OCI-LY7 (cell line): ENCODE measurements around the gene LIPC. TPM values are rescaled to one million over a fixed set of nuclear protein-coding genes. Genes with fewer than 3 reads are reported as not detected.

Experiments
- BruUV-seq: library from RNA; stranded (reverse); fragments of 400-500 nt; replicated peaks from 2 replicates; lab custom pipeline; 2021; lab: Mats Ljungman, UMichigan
- CTCF ChIA-PET: fragments of 300-600 bp; sonication (Branson Sonifier 250); formaldehyde crosslinking; loops from one replicate; lab custom pipeline; 2022; ENCODE audit warnings: antibody characterized with exemption; ENCODE audit not compliant: unreplicated experiment; lab: Charles Lee
- POLR2A ChIA-PET: fragments of 300-600 bp; sonication (Branson Sonifier 250); formaldehyde crosslinking; loops from one replicate; lab custom pipeline; 2022; ENCODE audit warnings: antibody characterized with exemption; lab: Charles Lee
- DNase-seq: peaks from one replicate; pipeline ENCODE4 v3.0.0-alpha.2; 2015; ENCODE audit warnings: low spot score
- H2AFZ ChIP-seq: fragments of 200-600 bp; sonication (generic), shearing (Covaris generic); 2 replicates; pipeline ENCODE4 v1.6.1; 2014; ENCODE audit warnings: mild to moderate bottlenecking, antibody characterized with exemption, low read length, moderate library complexity
- H3K27ac ChIP-seq: fragments of 200-600 bp; sonication (generic); 2 replicates; pipeline ENCODE4 v1.5.1; 2014; ENCODE audit warnings: mixed run types, low read depth, mild to moderate bottlenecking, moderate library complexity, low read length, inconsistent platforms; ENCODE audit not compliant: poor library complexity, severe bottlenecking
- H3K36me3 ChIP-seq: fragments of 200-600 bp; sonication (generic); 2 replicates; pipeline ENCODE4 v1.6.1; 2014; ENCODE audit warnings: mild to moderate bottlenecking, antibody characterized with exemption, low read length, moderate library complexity, mixed read lengths; ENCODE audit not compliant: insufficient read depth
- H3K4me1 ChIP-seq: fragments of 200-600 bp; sonication (generic); 2 replicates; pipeline ENCODE4 v1.5.1; 2014; ENCODE audit warnings: mild to moderate bottlenecking, low read length; ENCODE audit not compliant: insufficient read depth, poor library complexity, severe bottlenecking
- H3K4me2 ChIP-seq: fragments of 200-600 bp; sonication (generic); 2 replicates; pipeline ENCODE4 v1.6.1; 2014; ENCODE audit warnings: mild to moderate bottlenecking, low read length
- H3K4me3 ChIP-seq: fragments of 200-600 bp; sonication (generic); 2 replicates; pipeline ENCODE4 v1.5.1; 2014; ENCODE audit warnings: mild to moderate bottlenecking, low read depth, low read length; ENCODE audit not compliant: poor library complexity, severe bottlenecking
- H3K79me2 ChIP-seq: fragments of 200-600 bp; sonication (generic); 2 replicates; pipeline ENCODE4 v1.6.1; 2016; ENCODE audit warnings: low read depth, mild to moderate bottlenecking, low read length, moderate library complexity, mixed read lengths; ENCODE audit not compliant: insufficient read depth
- H3K9me2 ChIP-seq: fragments of 200-600 bp; sonication (generic); 2 replicates; pipeline ENCODE4 v1.6.1; 2016; ENCODE audit warnings: mild to moderate bottlenecking, low read length, mixed read lengths; ENCODE audit not compliant: insufficient read depth
- H3K9me3 ChIP-seq: fragments of 200-600 bp; sonication (generic); 2 replicates; pipeline ENCODE4 v1.6.1; 2014; ENCODE audit warnings: mild to moderate bottlenecking, mixed run types, low read length, mixed read lengths
- H4K20me1 ChIP-seq: fragments of 200-600 bp; sonication (generic); 2 replicates; pipeline ENCODE4 v1.6.1; 2014; ENCODE audit warnings: mild to moderate bottlenecking, antibody characterized with exemption, low read length, moderate library complexity, mixed read lengths; ENCODE audit not compliant: insufficient read depth
- EZH2phosphoT487 ChIP-seq: fragments of 200-600 bp; sonication (generic); IDR thresholded peaks from 2 replicates; pipeline ENCODE4 v1.6.1; 2018; ENCODE audit warnings: low read depth, borderline replicate concordance, mild to moderate bottlenecking, mixed run types, antibody characterized with exemption, low read length, moderate library complexity, mixed read lengths
- intact Hi-C: fragments of 100-400 bp; cut with micrococcal nuclease; formaldehyde crosslinking; loops from one replicate; pipeline ENCODE4 v1.10.0; 2022; ENCODE audit not compliant: unreplicated experiment
- total RNA-seq, 2 experiments: library from RNA; depleted of rRNA in 1 of 2; stranded (reverse); fragments of >200 nt in 1 of 2; shearing (Covaris generic) in 1 of 2; gene quantifications; 2 replicates each; pipeline ENCODE4 v1.2.3, GENCODE V29; 2014 to 2022
- TF ChIP-seq, protein P1 (sequence below): fragments of 200-600 bp; sonication (generic); conservative IDR thresholded peaks from 2 replicates; pipeline ENCODE4 v1.5.1; 2014; ENCODE audit warnings: mild to moderate bottlenecking, antibody characterized with exemption, low read length, moderate library complexity, mixed read lengths

Gene LIPC
- total RNA-seq, 2 experiments from 2014 or later, result 0.50 TPM; not detected in 1

DNA sequence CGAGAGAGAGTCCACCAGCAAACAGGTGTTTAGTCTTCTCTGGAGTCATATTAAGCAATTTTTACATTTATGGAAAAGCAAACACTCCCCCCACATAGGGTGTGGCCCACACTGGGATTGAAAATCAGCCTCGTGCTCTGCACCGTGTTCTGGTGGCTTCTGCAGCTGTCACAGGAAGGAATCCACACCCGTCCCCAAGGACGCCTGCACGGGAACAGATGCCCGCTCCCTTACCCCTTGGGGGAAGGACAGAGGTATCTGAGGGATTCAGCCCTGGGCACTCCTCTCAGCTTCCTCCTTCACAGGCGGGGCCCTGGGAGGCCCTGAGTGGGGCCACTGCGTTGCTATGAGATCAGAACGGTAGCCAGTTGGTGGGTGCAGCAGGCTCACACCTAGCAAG is 27.8 kb downstream of the LIPC start:
- H4K20me1 ChIP-seq, result no peaks in the 10 kb centered on the region
- CTCF ChIA-PET, result no interaction called here
- no TSS peak for BruUV-seq

DNA sequence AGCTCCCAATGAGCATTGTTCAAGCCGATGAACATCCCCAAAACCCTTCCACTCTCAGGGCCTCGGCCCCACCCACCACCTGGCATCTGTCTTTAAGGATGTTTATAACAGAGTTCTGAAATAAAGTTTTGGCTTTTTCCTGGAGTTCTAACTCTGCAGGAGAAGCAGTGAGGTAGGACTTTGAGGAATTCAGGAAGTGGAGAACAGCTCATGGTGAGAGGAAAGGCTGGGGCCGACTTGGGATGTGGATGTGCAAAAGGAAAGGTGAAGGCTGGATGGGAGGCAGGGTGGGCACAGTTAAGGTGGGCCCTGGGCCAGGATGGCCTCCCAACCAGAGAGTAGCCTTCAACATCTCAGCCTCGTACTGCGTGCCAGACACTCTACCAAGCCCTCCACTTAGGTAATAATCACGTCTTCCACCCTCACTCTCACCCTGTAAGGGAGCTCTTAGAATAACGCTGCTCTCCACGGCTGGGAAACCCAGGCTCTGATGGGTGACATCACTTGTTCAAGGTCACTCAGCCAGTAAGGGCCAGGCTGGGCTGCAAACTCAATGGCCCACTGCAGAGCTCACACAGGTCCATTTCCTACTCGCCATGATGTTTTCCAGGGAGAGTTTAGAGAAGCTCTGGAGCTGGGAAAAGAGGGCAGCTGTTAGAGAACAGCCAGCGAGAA is 28.5 kb downstream of the LIPC start:
- no peaks in the 10 kb centered on the region for H3K79me2 ChIP-seq
- ChIA-PET CTCF (no interaction called here), POLR2A (interaction anchor here (0.6 to 1.9 kb wide), 2 partner anchors 17 to 31 kb away, joined by 3 to 5 read pairs; no protein-coding TSS in a partner anchor)
- no peaks in the 10 kb centered on the region for H4K20me1 ChIP-seq
- peak overlapping the region; percentile 55; the same call in 1 of the 2 replicates for H3K4me2 ChIP-seq
- H3K27ac ChIP-seq, result no peak overlapping the region
- H2AFZ ChIP-seq, result peak overlapping the region; percentile 78
- intact Hi-C loops, result no loop called here
- H3K9me2 ChIP-seq, result no peaks in the 10 kb centered on the region
- no peak overlapping the region for H3K4me3 ChIP-seq
- no peaks in the 10 kb centered on the region for H3K36me3 ChIP-seq
- H3K4me1 ChIP-seq, result peaks cover 55% of the 10 kb centered on the region
- H3K9me3 ChIP-seq, result no peaks in the 10 kb centered on the region
- TF ChIP-seq, protein P1, sequence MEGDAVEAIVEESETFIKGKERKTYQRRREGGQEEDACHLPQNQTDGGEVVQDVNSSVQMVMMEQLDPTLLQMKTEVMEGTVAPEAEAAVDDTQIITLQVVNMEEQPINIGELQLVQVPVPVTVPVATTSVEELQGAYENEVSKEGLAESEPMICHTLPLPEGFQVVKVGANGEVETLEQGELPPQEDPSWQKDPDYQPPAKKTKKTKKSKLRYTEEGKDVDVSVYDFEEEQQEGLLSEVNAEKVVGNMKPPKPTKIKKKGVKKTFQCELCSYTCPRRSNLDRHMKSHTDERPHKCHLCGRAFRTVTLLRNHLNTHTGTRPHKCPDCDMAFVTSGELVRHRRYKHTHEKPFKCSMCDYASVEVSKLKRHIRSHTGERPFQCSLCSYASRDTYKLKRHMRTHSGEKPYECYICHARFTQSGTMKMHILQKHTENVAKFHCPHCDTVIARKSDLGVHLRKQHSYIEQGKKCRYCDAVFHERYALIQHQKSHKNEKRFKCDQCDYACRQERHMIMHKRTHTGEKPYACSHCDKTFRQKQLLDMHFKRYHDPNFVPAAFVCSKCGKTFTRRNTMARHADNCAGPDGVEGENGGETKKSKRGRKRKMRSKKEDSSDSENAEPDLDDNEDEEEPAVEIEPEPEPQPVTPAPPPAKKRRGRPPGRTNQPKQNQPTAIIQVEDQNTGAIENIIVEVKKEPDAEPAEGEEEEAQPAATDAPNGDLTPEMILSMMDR, result no peak
- no peak for TF ChIP-seq EZH2phosphoT487
- DNase-seq, result no peak
- BruUV-seq, result no TSS peak

More for the DNA sequence above, 27.8 kb downstream of the LIPC start:
- POLR2A ChIA-PET, result interaction anchor here (0.6 to 1.9 kb wide), 2 partner anchors 17 to 31 kb away, joined by 3 to 5 read pairs; no protein-coding TSS in a partner anchor
- intact Hi-C loops, result no loop called here
- peak overlapping the region; percentile 78 for H2AFZ ChIP-seq
- no peaks in the 10 kb centered on the region for H3K9me3 ChIP-seq
- H3K79me2 ChIP-seq, result no peaks in the 10 kb centered on the region
- no peak overlapping the region for H3K4me3 ChIP-seq
- peaks cover 54% of the 10 kb centered on the region for H3K4me1 ChIP-seq
- TF ChIP-seq EZH2phosphoT487, result no peak
- TF ChIP-seq, protein P1, result no peak
- no peaks in the 10 kb centered on the region for H3K9me2 ChIP-seq
- no peak for DNase-seq
- no peaks in the 10 kb centered on the region for H3K36me3 ChIP-seq
- peak overlapping the region; percentile 55 for H3K4me2 ChIP-seq
- no peak overlapping the region for H3K27ac ChIP-seq

DNA sequence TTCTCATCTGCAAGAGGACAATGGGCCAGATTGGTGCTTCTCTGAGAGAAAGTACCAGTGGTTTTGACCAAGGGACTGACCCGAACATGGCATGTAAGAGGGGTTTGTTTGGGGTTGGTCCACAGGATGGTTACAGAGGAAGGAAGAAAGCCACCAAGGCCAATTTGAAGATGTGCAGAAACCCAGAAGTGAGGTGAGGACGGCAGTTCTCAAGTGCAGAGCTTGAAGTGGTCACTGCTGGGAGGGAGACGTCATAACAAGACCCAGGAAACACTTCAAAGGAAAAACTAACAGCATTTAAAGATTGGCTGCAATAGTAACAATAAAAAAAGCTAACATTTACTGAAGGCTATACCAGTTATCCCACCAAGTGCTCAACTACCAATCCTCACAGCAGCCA is 29.1 kb downstream of the LIPC start:
- Histone ChIP-seq H4K20me1 (no peaks in the 10 kb centered on the region), H3K4me1 (peaks cover 55% of the 10 kb centered on the region), H3K4me2 (no peak overlapping the region), H3K9me3 (no peaks in the 10 kb centered on the region), H3K27ac (no peak overlapping the region), H3K79me2 (no peaks in the 10 kb centered on the region), H3K9me2 (no peaks in the 10 kb centered on the region), H2AFZ (no peak overlapping the region), H3K4me3 (no peak overlapping the region), H3K36me3 (no peaks in the 10 kb centered on the region)
- intact Hi-C loops, result no loop called here
- DNase-seq, result no peak
- ChIA-PET POLR2A (interaction anchor here (0.5 kb wide), 1 partner anchor 46 kb away, joined by 7 read pairs; no protein-coding TSS in a partner anchor), CTCF (no interaction called here)
- BruUV-seq, result no TSS peak
- TF ChIP-seq EZH2phosphoT487, result no peak
- TF ChIP-seq, protein P1, result no peak
